Neural crest cell (in vitro differentiated cells): ENCODE results near the gene MRPS23. TPM values are rescaled to one million over a fixed set of nuclear protein-coding genes. Genes with fewer than 3 reads are reported as not detected.

Experiments used
- DNase-seq: peaks from one replicate; pipeline ENCODE4 v3.0.0; 2021; ENCODE audit warnings: low read depth, mixed read lengths, low spot score
- H3K27ac Mint-ChIP-seq: one replicate; pipeline ENCODE4 v1.8.0; 2021; ENCODE audit warnings: mild to moderate bottlenecking, mixed read lengths; ENCODE audit not compliant: unreplicated experiment
- H3K27me3 Mint-ChIP-seq: 2 replicates; pipeline ENCODE4 v1.8.0; 2021; ENCODE audit warnings: low read depth, mild to moderate bottlenecking, mixed read lengths
- H3K36me3 Mint-ChIP-seq: 2 replicates; pipeline ENCODE4 v1.8.0; 2021; ENCODE audit warnings: low read depth, mild to moderate bottlenecking, mixed read lengths
- H3K4me1 Mint-ChIP-seq: 2 replicates; pipeline ENCODE4 v1.8.0; 2021; ENCODE audit warnings: mixed read lengths
- H3K4me3 Mint-ChIP-seq: one replicate; pipeline ENCODE4 v1.8.0; 2021; ENCODE audit warnings: mild to moderate bottlenecking, mixed read lengths
- H3K9me3 Mint-ChIP-seq: 2 replicates; pipeline ENCODE4 v1.8.0; 2021; ENCODE audit warnings: mixed read lengths
- CTCF ChIP-seq: fragments of 200-600 bp; sonication (generic); conservative IDR thresholded peaks from 2 replicates; pipeline ENCODE4 v1.5.0; 2021; ENCODE audit warnings: antibody characterized with exemption, mild to moderate bottlenecking
- total RNA-seq: library from RNA; stranded (reverse); gene quantifications from 2 replicates; pipeline ENCODE4 v1.2.1, GENCODE V29; 2021

Gene MRPS23
- total RNA-seq, 1 donor from 2014 or later, result 63.0 TPM

- Mint-ChIP-seq H3K4me1 (no peaks in the 10 kb centered on the region), H3K27ac (no peak overlapping the region), H3K9me3 (no peaks in the 10 kb centered on the region), H3K27me3 (no peaks in the 10 kb centered on the region), H3K36me3 (peaks cover 5% of the 10 kb centered on the region), H3K4me3 (no peak overlapping the region)
- no peak for TF ChIP-seq CTCF
- no peak for DNase-seq
These were observed 7.6 kb downstream of the MRPS23 start for GRCh38 chr17:57842280-57842679.

- H3K36me3 Mint-ChIP-seq, result peaks cover 6% of the 10 kb centered on the region
These were observed 10.3 kb downstream of the MRPS23 start for GRCh38 chr17:57839571-57839923.

GRCh38 chr17:57838857-57839570 is 10.8 kb downstream of the MRPS23 start:
- peaks cover 6% of the 10 kb centered on the region for H3K36me3 Mint-ChIP-seq
- no peak for DNase-seq
- H3K27ac Mint-ChIP-seq, result no peak overlapping the region
- H3K9me3 Mint-ChIP-seq, result no peaks in the 10 kb centered on the region
- no peaks in the 10 kb centered on the region for H3K27me3 Mint-ChIP-seq
- peaks cover 4% of the 10 kb centered on the region for H3K4me1 Mint-ChIP-seq
- TF ChIP-seq CTCF, result no peak
- no peak overlapping the region for H3K4me3 Mint-ChIP-seq

More at GRCh38 chr17:57839571-57839923, 10.3 kb downstream of the MRPS23 start:
- DNase-seq, result no peak
- Mint-ChIP-seq H3K4me3 (no peak overlapping the region), H3K27me3 (no peaks in the 10 kb centered on the region), H3K27ac (no peak overlapping the region), H3K4me1 (no peaks in the 10 kb centered on the region), H3K9me3 (no peaks in the 10 kb centered on the region)
- no peak for TF ChIP-seq CTCF

- H3K4me3 Mint-ChIP-seq, result no peak overlapping the region
- no peak for TF ChIP-seq CTCF
- peaks cover 6% of the 10 kb centered on the region for H3K36me3 Mint-ChIP-seq
These were observed 11.4 kb downstream of the MRPS23 start for GRCh38 chr17:57838453-57838852.

GRCh38 chr17:57835333-57835900 is 14.4 kb downstream of the MRPS23 start:
- peaks cover 5% of the 10 kb centered on the region for H3K4me1 Mint-ChIP-seq
- peaks cover 4% of the 10 kb centered on the region for H3K36me3 Mint-ChIP-seq
- no peak for TF ChIP-seq CTCF
- H3K27ac Mint-ChIP-seq, result no peak overlapping the region
- no peak overlapping the region for H3K4me3 Mint-ChIP-seq
- no peaks in the 10 kb centered on the region for H3K27me3 Mint-ChIP-seq
- no peaks in the 10 kb centered on the region for H3K9me3 Mint-ChIP-seq
- no peak for DNase-seq

More at GRCh38 chr17:57838453-57838852, 11.4 kb downstream of the MRPS23 start:
- no peak for DNase-seq
- Mint-ChIP-seq H3K27me3 (no peaks in the 10 kb centered on the region), H3K4me1 (peaks cover 5% of the 10 kb centered on the region), H3K27ac (no peak overlapping the region), H3K9me3 (no peaks in the 10 kb centered on the region)
